BLaER1 (cell line): ENCODE results near the gene NUAK2.

Experiments used
- H3K27ac ChIP-seq: shearing (Covaris generic); formaldehyde crosslinking; 2 replicates; pipeline ENCODE4 v1.8.1; 2022
- H3K27me3 ChIP-seq: shearing (Covaris generic); formaldehyde crosslinking; 2 replicates; pipeline ENCODE4 v1.8.1; 2022
- H3K36me3 ChIP-seq: shearing (Covaris generic); formaldehyde crosslinking; 2 replicates; pipeline ENCODE4 v1.8.1; 2022
- H3K4me1 ChIP-seq: shearing (Covaris generic); formaldehyde crosslinking; 2 replicates; pipeline ENCODE4 v1.8.1; 2022
- H3K4me2 ChIP-seq: shearing (Covaris generic); formaldehyde crosslinking; 2 replicates; pipeline ENCODE4 v1.8.1; 2022
- H3K4me3 ChIP-seq: shearing (Covaris generic); formaldehyde crosslinking; 2 replicates; pipeline ENCODE4 v1.8.1; 2022
- H3K9ac ChIP-seq: shearing (Covaris generic); formaldehyde crosslinking; 2 replicates; pipeline ENCODE4 v1.8.1; 2022
- H3K9me3 ChIP-seq: shearing (Covaris generic); formaldehyde crosslinking; 2 replicates; pipeline ENCODE4 v1.8.1; 2022
- H4K20me1 ChIP-seq: shearing (Covaris generic); formaldehyde crosslinking; 2 replicates; pipeline ENCODE4 v1.8.1; 2022
- Cebpa-rat ChIP-seq: shearing (Covaris generic); IDR thresholded peaks from 2 replicates; pipeline ENCODE4 v1.8.1; 2022

The NUAK2 gene

DNA sequence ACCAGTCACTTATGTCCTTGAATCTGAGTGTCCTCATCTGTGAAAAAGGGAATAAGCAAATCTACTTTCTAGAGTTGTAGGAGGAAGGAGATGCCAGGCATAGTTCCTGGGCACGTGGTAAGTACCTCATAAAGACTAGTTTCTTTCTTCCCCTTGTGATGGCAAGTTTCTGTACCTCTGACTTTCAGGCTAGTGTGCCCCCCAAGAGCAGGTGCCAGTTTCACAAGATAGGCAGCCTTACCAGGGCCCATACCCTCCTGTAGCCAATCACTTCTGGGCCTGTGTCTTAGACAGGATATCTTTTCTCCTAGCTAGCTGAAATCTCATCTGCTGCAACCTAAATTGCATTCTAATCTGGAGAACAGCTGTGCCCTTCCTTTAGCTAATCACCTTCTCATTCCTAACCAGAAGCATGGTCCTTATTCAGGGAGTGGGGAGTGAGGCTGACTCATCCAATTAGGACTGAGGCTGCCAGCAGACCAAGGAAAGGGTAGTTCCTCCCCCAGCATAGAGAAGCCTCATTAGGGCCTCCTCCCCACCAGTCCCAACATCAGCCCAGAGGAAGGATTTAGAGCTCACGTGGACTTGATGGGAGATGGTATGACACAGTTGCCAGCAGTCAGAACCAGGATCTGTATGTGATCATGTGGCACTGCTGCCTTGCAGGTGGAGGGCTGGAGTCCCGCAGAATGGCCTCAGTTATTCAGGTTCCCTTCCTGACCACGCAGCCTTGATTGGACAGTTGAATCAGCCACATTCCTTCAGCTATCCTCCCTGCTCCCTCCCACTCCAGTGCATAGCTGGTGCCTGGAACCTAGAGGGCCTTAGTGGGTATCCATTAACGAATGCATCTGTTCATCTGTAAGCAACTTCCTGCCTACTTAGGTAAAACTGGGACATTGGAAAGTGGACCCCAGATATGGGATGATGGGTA is 27.3 kb upstream of the NUAK2 start:
- TF ChIP-seq Cebpa-rat, result no peak
- H3K27ac ChIP-seq, result no peak overlapping the region
- H4K20me1 ChIP-seq, result peaks cover 14% of the 10 kb centered on the region; the same call in 1 of the 2 replicates
- peaks cover 36% of the 10 kb centered on the region for H3K4me1 ChIP-seq
- peak overlapping the region; percentile 76 for H3K4me2 ChIP-seq
- peaks cover 35% of the 10 kb centered on the region for H3K27me3 ChIP-seq
- H3K4me3 ChIP-seq, result no peak overlapping the region
- no peak overlapping the region for H3K9ac ChIP-seq
- no peaks in the 10 kb centered on the region for H3K36me3 ChIP-seq
- no peaks in the 10 kb centered on the region; the same call in 1 of the 2 replicates for H3K9me3 ChIP-seq

- Histone ChIP-seq H3K27me3 (peaks cover 53% of the 10 kb centered on the region), H3K4me2 (no peak overlapping the region), H3K4me3 (no peak overlapping the region), H4K20me1 (peaks cover 14% of the 10 kb centered on the region; the same call in 1 of the 2 replicates), H3K4me1 (peaks cover 32% of the 10 kb centered on the region), H3K36me3 (no peaks in the 10 kb centered on the region), H3K27ac (no peak overlapping the region), H3K9me3 (peaks cover 10% of the 10 kb centered on the region), H3K9ac (no peak overlapping the region)
- peak; percentile 55; the same call in 1 of the 2 replicates for TF ChIP-seq Cebpa-rat
Measured at GRCh38 chr1:205346956-205347574, 25.5 kb upstream of the NUAK2 start.

DNA sequence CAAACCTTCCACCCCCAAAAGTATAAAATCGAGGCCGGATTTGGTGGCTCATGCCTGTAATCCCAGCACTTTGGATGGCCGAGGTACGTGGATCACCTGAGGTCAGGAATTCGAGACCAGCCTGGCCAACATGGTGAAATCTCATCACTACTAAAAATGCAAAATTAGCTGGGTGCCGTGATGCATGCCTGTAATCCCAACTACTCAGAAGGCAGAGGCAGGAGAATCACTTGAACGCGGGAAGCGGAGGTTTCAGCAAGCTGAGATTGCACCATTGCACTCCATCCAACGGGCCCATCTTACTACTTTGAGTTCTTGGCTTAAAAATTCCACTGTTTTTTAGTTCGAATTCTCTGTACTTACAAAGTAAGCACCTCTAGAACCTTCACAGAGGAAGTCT is 24.2 kb upstream of the NUAK2 start:
- H3K27me3 ChIP-seq, result peaks cover 56% of the 10 kb centered on the region
- TF ChIP-seq Cebpa-rat, result no peak

DNA sequence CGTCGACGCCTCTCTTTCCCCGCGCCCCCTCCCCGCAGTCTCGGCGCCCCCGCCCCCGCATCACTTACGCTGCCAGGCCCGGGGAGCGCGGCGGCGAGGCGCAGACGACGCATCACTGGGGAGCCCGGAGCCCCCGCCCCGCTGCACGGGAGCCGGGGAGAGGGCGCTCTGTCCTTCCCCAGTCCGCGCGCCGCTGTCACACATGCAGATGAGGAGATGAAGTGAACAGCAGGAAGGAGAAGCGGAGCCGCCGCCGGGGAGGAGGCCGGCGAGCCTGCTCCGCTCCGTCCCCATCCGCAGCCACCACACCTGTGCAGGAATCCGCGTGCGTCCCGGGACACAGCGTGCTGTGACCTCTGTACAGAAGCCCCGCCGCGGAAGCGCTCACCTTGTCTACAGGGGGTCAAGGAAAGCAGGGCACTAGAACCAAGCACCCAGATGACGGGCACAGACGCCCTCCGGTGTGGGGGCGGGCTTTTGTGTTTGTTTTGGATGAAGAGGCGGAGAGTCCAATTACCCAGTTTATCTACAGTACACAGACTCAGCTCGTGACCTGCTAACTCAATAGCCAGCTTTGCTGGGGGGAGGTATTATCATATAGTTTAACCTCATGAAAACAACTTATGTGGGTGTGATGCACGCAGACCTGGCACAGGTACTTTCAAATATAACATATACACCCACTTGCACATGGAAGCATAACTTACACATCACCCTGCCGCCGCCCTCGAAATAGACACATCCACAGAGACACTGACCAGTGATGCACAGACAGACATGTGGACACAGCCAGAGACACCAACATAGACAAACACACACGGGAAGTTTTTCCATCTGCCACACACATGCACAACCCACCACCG is 22.8 kb upstream of the NUAK2 start:
- Histone ChIP-seq H3K9me3 (peaks cover 10% of the 10 kb centered on the region), H3K4me2 (no peak overlapping the region), H3K36me3 (no peaks in the 10 kb centered on the region), H3K4me3 (no peak overlapping the region), H3K27ac (no peak overlapping the region), H4K20me1 (peaks cover 14% of the 10 kb centered on the region; the same call in 1 of the 2 replicates), H3K4me1 (peaks cover 14% of the 10 kb centered on the region), H3K9ac (no peak overlapping the region), H3K27me3 (peaks cover 56% of the 10 kb centered on the region)
- TF ChIP-seq Cebpa-rat, result no peak

More for the DNA sequence above, 24.2 kb upstream of the NUAK2 start:
- no peak overlapping the region for H3K4me3 ChIP-seq
- H3K27ac ChIP-seq, result no peak overlapping the region
- H3K9ac ChIP-seq, result no peak overlapping the region
- H4K20me1 ChIP-seq, result peaks cover 14% of the 10 kb centered on the region; the same call in 1 of the 2 replicates
- H3K4me1 ChIP-seq, result peaks cover 29% of the 10 kb centered on the region
- no peak overlapping the region for H3K4me2 ChIP-seq
- peaks cover 10% of the 10 kb centered on the region for H3K9me3 ChIP-seq
- H3K36me3 ChIP-seq, result no peaks in the 10 kb centered on the region

GRCh38 chr1:205343431-205344065 is 22.0 kb upstream of the NUAK2 start:
- H4K20me1 ChIP-seq, result peaks cover 14% of the 10 kb centered on the region; the same call in 1 of the 2 replicates
- H3K27ac ChIP-seq, result no peak overlapping the region
- H3K4me1 ChIP-seq, result peaks cover 7% of the 10 kb centered on the region
- no peak overlapping the region for H3K4me2 ChIP-seq
- TF ChIP-seq Cebpa-rat, result no peak
- no peak overlapping the region for H3K9ac ChIP-seq
- peaks cover 10% of the 10 kb centered on the region for H3K9me3 ChIP-seq
- peaks cover 56% of the 10 kb centered on the region for H3K27me3 ChIP-seq
- no peaks in the 10 kb centered on the region for H3K36me3 ChIP-seq
- no peak overlapping the region for H3K4me3 ChIP-seq

- H3K9ac ChIP-seq, result no peak overlapping the region
- H3K36me3 ChIP-seq, result no peaks in the 10 kb centered on the region
- H3K4me2 ChIP-seq, result no peak overlapping the region
- no peak overlapping the region for H3K4me3 ChIP-seq
- H3K27ac ChIP-seq, result no peak overlapping the region
- no peak for TF ChIP-seq Cebpa-rat
- H3K27me3 ChIP-seq, result peaks cover 56% of the 10 kb centered on the region
- H3K9me3 ChIP-seq, result peaks cover 10% of the 10 kb centered on the region
- H3K4me1 ChIP-seq, result peaks cover 1% of the 10 kb centered on the region
- peaks cover 14% of the 10 kb centered on the region; the same call in 1 of the 2 replicates for H4K20me1 ChIP-seq
Measured at GRCh38 chr1:205342986-205343385, 21.4 kb upstream of the NUAK2 start.

DNA sequence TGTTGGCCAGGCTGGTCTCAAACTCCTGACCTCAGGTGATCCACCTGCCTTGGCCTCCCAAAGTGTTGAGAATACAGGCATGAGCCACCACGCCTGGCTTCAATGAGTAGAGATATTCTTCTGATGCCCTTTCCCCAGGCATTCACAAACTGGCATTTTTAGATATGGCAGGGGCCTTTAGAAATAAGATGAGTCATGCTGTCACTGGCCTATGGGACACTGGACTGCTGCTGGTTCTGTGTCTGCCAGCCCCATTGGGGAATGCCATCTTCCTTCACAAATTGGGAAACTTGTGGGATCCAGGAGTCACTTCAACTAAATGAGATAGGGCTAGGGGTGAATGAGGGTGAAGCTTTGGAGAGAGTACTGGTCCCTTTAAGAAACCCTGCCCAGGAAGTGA is 19.1 kb upstream of the NUAK2 start:
- Histone ChIP-seq H3K9me3 (peaks cover 10% of the 10 kb centered on the region), H3K36me3 (no peaks in the 10 kb centered on the region), H3K9ac (no peak overlapping the region), H3K4me1 (no peaks in the 10 kb centered on the region), H3K4me3 (no peak overlapping the region), H3K27me3 (peaks cover 39% of the 10 kb centered on the region), H4K20me1 (peaks cover 14% of the 10 kb centered on the region; the same call in 1 of the 2 replicates), H3K27ac (no peak overlapping the region), H3K4me2 (no peak overlapping the region)
- no peak for TF ChIP-seq Cebpa-rat

DNA sequence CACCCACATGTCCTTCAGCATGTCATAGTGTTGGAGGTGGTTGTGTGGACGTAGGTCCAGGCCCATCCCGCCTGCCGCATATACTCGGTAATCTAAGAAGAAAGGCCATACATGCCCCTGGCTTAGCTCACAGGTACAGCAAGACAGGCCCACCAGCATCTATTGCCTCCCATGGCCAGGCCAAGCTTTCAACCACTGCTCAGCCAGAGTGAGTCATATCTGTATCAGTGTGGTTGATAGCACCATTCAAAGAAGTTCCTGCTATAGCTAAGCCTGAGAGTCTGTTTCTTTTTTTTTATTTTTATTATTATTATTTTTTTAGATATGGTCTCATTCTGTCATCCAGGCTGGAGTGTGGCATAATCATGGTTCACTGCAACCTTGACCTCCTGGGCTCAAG is 18.2 kb upstream of the NUAK2 start:
- H3K9me3 ChIP-seq, result peaks cover 10% of the 10 kb centered on the region
- no peak overlapping the region for H3K9ac ChIP-seq
- no peaks in the 10 kb centered on the region for H3K36me3 ChIP-seq
- H3K27ac ChIP-seq, result no peak overlapping the region
- no peak overlapping the region for H3K4me2 ChIP-seq
- H4K20me1 ChIP-seq, result peaks cover 7% of the 10 kb centered on the region; the same call in 1 of the 2 replicates
- TF ChIP-seq Cebpa-rat, result no peak
- peaks cover 30% of the 10 kb centered on the region for H3K27me3 ChIP-seq
- no peak overlapping the region for H3K4me3 ChIP-seq
- no peaks in the 10 kb centered on the region for H3K4me1 ChIP-seq

DNA sequence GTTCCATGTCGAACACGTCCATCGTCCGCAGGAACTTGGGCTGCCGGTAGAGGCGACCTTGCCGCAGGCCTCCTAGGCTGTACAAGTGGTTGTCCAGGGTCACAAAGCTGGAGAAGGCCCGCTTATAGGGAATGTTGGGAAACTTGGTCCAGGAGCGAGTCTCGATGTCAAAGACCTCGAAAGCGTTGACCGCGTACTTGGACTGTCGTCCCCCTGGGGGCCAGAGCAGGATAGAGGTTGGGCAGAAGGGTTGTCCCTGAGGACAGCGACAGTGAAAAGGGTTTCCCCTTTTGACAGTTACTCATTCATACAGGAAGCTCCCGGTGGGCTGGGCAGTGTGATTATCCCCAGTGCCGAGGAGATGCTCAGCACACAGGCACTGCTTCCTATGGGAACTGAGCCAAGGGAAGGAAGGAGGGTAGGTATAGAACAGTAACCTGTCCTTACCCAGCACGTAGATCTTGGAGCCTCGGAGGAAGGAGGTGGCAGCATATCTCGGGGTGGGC is 17.7 kb upstream of the NUAK2 start:
- H3K4me3 ChIP-seq, result no peak overlapping the region
- no peak overlapping the region for H3K27ac ChIP-seq
- H3K36me3 ChIP-seq, result no peaks in the 10 kb centered on the region
- H3K27me3 ChIP-seq, result peaks cover 25% of the 10 kb centered on the region
- no peak for TF ChIP-seq Cebpa-rat
- H4K20me1 ChIP-seq, result peaks cover 3% of the 10 kb centered on the region; the same call in 1 of the 2 replicates
- H3K4me2 ChIP-seq, result no peak overlapping the region
- H3K4me1 ChIP-seq, result no peaks in the 10 kb centered on the region
- H3K9ac ChIP-seq, result no peak overlapping the region
- peaks cover 10% of the 10 kb centered on the region for H3K9me3 ChIP-seq
